Erythroblast (primary cell): ENCODE results near the gene RAD51B.

Experiments
- GATA1 ChIP-seq: IDR thresholded peaks from 2 replicates; pipeline ENCODE4 v1.6.1; 2011; ENCODE audit warnings: low read depth, mild to moderate bottlenecking, control low read depth, low read length, moderate library complexity
- POLR2A ChIP-seq: IDR thresholded peaks from 2 replicates; pipeline ENCODE4 v1.6.1; 2011; ENCODE audit warnings: mild to moderate bottlenecking, low read length

GRCh38 chr14:67955261-67955660 is 135.7 kb downstream of the RAD51B start:
- TF ChIP-seq POLR2A: no peak
- no peak for TF ChIP-seq GATA1
